ENCODE data around the gene BHLHE41. TPM values are rescaled to one million over a fixed set of nuclear protein-coding genes. Genes with fewer than 3 reads are reported as not detected.

Gene BHLHE41
- total and polyA plus RNA-seq, 4 donors: 4.3 to 49.9 (median 9.1) TPM

DNA sequence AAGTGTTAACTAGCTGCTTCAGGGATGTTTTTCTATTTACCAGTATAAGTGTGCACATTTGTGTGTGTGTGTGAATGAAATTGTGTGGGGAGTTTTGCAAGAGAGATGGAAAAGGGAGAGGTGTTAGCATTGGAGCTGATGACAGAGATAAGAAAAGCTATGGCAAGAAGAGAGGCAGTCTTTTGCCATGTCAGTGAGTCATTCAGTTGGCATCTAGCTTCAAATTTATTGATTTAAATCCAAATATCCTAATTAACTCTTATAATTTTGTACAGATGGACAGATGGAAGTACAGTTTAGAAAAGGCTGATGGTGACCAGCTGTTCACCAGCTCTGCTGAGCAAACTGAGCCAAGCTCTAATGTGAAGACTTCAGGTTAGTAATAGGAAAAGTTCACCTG, 3.3 kb upstream of the BHLHE41 start:
- Histone ChIP-seq H3K36me3 (ENCODE audit: control insufficient read depth in 1 of 2, insufficient read depth in 2 of 2, low read length in 1 of 2) (no peaks in the 10 kb centered on the region), H3K4me3 (ENCODE audit: low read length in 2 of 2) (no peak overlapping the region), H3K4me1 (ENCODE audit: control insufficient read depth in 1 of 2, insufficient read depth in 2 of 2, low read length in 2 of 2) (no peaks in the 10 kb centered on the region), H3K27ac (ENCODE audit: low read depth in 1 of 2, low read length in 2 of 2) (no peak overlapping the region), H3K9me3 (ENCODE audit: control insufficient read depth, low read length) (no peaks in the 10 kb centered on the region), H3K27me3 (ENCODE audit: control insufficient read depth in 1 of 2, insufficient read depth in 2 of 2, low read length in 1 of 2) (no peaks in the 10 kb centered on the region)
- DNase-seq (no peak), ATAC-seq (ENCODE audit: low FRiP score) (no peak)
- intact Hi-C loops (cut with DNase I): loop anchor here in 1 of 2 donors (5.0 to 10.0 kb wide), 2 partner anchors 159 to 297 kb away; no protein-coding TSS in a partner anchor

- H3K27ac ChIP-seq (ENCODE audit: low read depth in 1 of 2, low read length in 2 of 2): no peak overlapping the region
Measured at GRCh38 chr12:26127404-26127803, 2.6 kb upstream of the BHLHE41 start.

DNA sequence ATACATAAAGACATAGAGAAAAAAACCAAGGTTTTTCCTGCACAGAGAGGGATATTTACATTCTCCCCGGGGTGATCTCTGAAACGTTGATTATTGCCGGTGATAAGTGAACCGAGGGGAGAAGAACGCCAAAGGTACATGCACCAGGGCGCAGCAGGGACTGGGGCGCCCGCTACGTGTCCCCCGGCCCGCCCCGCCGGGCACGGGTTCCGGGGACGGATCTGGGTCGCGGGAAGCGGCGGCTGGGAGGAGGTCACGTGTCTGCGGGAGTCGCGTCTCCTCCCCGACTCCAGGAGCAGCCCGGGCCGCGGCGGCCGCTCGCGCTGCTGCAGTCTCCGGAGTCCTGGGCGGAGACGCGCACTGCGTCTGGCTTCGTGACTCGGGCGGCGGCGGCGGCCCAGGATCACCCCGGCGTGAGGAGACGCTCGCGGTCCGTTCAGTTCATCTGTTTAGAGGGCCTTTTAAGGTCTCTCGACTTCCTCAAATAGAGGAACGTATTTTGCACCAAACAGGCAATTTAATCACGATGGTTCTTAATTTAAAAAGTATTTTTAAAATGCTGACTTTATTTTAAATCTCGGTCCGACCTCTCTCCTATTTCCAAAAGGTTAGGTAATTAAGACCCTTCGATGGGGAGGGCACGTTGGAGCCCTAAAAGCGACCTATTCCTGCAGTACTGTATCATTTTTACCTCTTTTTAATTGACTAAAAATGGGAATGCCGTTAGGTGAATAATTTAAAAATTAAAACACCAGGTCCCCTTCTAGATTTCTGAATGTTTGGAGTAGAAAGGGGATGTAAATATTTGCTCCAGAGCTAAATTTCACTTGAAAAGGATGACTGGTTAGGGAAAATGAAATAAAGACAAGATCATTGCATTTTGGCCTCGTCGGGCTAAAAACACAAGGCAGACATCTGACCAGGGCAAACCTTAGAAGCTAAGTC, 1.8 kb upstream of the BHLHE41 start:
- Histone ChIP-seq H3K27me3 (ENCODE audit: control insufficient read depth in 1 of 2, insufficient read depth in 2 of 2, low read length in 1 of 2) (no peaks in the 10 kb centered on the region), H3K36me3 (ENCODE audit: control insufficient read depth in 1 of 2, insufficient read depth in 2 of 2, low read length in 1 of 2) (no peaks in the 10 kb centered on the region), H3K9me3 (ENCODE audit: control insufficient read depth, low read length) (no peaks in the 10 kb centered on the region), H3K4me3 (ENCODE audit: low read length in 2 of 2) (peak overlapping the region; percentile 86 to 96), H3K27ac (ENCODE audit: low read depth in 1 of 2, low read length in 2 of 2) (peak overlapping the region; percentile 91 to 92), H3K4me1 (ENCODE audit: control insufficient read depth in 1 of 2, insufficient read depth in 2 of 2, low read length in 2 of 2) (no peaks in the 10 kb centered on the region)
- peak; percentile 89 for ATAC-seq (ENCODE audit: low FRiP score)
- DNase-seq: peak; percentile 94 to 95
- intact Hi-C loops (cut with DNase I): loop anchor here in 1 of 2 donors (5.0 to 10.0 kb wide), 2 partner anchors 161 to 298 kb away; no protein-coding TSS in a partner anchor
- WGBS, 2 donors: 6 to 7% methylated on average over 53 to 60 of the region's 60 CpGs

More at GRCh38 chr12:26127404-26127803, 2.6 kb upstream of the BHLHE41 start:
- 95 to 97% methylated on average over 2 of the region's 2 CpGs for WGBS, 2 donors
- Histone ChIP-seq H3K4me1 (ENCODE audit: control insufficient read depth in 1 of 2, insufficient read depth in 2 of 2, low read length in 2 of 2) (no peaks in the 10 kb centered on the region), H3K27me3 (ENCODE audit: control insufficient read depth in 1 of 2, insufficient read depth in 2 of 2, low read length in 1 of 2) (no peaks in the 10 kb centered on the region), H3K36me3 (ENCODE audit: control insufficient read depth in 1 of 2, insufficient read depth in 2 of 2, low read length in 1 of 2) (no peaks in the 10 kb centered on the region), H3K4me3 (ENCODE audit: low read length in 2 of 2) (no peak overlapping the region), H3K9me3 (ENCODE audit: control insufficient read depth, low read length) (no peaks in the 10 kb centered on the region)
- DNase-seq: no peak
- intact Hi-C loops (cut with DNase I): loop anchor here in 1 of 2 donors (5.0 to 10.0 kb wide), 2 partner anchors 160 to 297 kb away; no protein-coding TSS in a partner anchor
- no peak for ATAC-seq (ENCODE audit: low FRiP score)

DNA sequence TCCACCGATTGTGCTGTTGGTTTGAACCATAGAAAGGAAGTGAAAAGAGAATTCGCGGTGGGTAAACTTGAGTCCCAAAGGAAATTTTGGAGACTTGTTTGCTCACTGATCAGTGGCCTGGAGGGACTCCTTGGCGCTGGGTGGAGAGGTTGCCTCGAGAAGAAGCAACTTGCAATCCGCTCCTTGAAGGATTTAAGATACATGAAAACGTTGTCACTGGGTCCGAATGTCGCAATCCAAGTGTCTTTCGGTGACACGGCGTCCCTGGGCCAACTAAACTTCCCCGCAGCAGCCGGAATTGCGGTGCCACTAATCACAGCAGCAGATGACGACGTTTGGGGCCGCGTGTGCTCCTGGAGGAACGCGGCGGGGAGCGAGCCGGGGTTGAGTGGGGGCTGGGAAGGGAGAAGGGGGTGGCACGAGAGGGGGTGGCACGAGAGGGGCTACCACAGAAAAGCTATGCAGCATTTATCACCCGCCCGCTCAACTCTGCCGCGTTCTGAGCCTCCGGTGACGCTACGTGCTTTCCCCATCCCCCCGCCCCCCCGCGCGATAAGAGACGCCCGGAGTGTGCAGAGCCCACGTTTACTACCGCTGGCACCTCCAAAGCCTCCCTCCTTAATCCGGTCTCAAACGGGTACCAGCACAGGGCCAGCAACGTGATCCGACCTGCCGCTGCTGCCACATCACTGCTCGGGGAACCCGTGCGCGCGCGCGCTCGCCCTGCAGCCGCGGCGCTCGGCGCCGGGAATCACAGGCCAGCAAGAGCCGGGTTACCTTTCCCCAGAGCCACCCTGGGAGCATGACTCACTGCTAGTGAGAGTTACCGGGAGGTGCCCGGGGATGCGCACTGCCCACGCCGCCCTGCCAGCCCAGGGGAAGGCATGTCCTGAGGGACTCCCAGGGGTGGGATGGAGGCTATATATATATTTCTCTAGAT, 833 bp upstream of the BHLHE41 start:
- Histone ChIP-seq H3K36me3 (ENCODE audit: control insufficient read depth in 1 of 2, insufficient read depth in 2 of 2, low read length in 1 of 2) (no peaks in the 10 kb centered on the region), H3K27me3 (ENCODE audit: control insufficient read depth in 1 of 2, insufficient read depth in 2 of 2, low read length in 1 of 2) (no peaks in the 10 kb centered on the region), H3K27ac (ENCODE audit: low read depth in 1 of 2, low read length in 2 of 2) (peak overlapping the region; percentile 91 to 92), H3K9me3 (ENCODE audit: control insufficient read depth, low read length) (no peaks in the 10 kb centered on the region), H3K4me3 (ENCODE audit: low read length in 2 of 2) (peak overlapping the region; percentile 86 to 96), H3K4me1 (ENCODE audit: control insufficient read depth in 1 of 2, insufficient read depth in 2 of 2, low read length in 2 of 2) (no peaks in the 10 kb centered on the region)
- intact Hi-C loops (cut with DNase I): loop anchor here (2.0 to 10.0 kb wide), 4 partner anchors 27 to 299 kb away; partner anchors contain the start of gene SSPN (in 1 of the 2)
- 0% methylated on average over 66 of the region's 66 CpGs for WGBS, 2 donors
- DNase-seq (peak; percentile 88 to 91), ATAC-seq (ENCODE audit: low FRiP score) (peak; percentile 74)

DNA sequence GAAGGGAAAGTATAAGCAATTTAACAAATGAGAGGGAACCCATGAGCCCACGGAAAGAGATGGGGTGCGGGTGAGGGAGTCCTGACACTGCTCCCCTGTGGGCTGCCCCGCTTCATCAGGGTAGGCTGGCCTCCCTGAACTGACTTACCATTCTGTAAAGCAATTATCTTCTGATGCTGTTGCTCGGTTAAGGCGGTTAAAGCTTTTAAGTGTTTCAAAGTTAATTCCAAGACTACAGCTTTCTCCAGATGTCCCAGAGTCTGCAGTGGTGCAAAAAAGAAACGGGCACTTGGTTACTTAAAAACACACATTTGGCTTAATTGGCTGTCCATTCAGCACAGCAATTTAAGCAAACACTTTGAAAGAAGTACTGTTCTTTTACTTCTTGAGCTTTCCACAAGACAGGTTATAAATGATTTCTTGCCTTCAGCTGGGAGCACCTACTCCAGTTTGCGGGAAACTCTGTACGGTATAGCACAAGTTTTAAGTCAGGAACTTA, 1.3 kb downstream of the BHLHE41 start:
- intact Hi-C loops (cut with DNase I): loop anchor here (5.0 to 10.0 kb wide), 3 partner anchors 74 to 301 kb away; partner anchors contain the start of gene SSPN (in 1 of the 2)
- no peaks in the 10 kb centered on the region for H3K9me3 ChIP-seq (ENCODE audit: control insufficient read depth, low read length)
- DNase-seq: no peak
- WGBS, 2 donors: 3% methylated on average over 8 of the region's 8 CpGs
- ATAC-seq (ENCODE audit: low FRiP score): no peak
- peak overlapping the region; percentile 68 to 90 for H3K27ac ChIP-seq (ENCODE audit: low read depth in 1 of 2, low read length in 2 of 2)
- peak overlapping the region; percentile 96 to 97 for H3K4me3 ChIP-seq (ENCODE audit: low read length in 2 of 2)
- H3K36me3 ChIP-seq (ENCODE audit: control insufficient read depth in 1 of 2, insufficient read depth in 2 of 2, low read length in 1 of 2): no peaks in the 10 kb centered on the region
- H3K4me1 ChIP-seq (ENCODE audit: control insufficient read depth in 1 of 2, insufficient read depth in 2 of 2, low read length in 2 of 2): no peaks in the 10 kb centered on the region
- H3K27me3 ChIP-seq (ENCODE audit: control insufficient read depth in 1 of 2, insufficient read depth in 2 of 2, low read length in 1 of 2): no peaks in the 10 kb centered on the region

DNA sequence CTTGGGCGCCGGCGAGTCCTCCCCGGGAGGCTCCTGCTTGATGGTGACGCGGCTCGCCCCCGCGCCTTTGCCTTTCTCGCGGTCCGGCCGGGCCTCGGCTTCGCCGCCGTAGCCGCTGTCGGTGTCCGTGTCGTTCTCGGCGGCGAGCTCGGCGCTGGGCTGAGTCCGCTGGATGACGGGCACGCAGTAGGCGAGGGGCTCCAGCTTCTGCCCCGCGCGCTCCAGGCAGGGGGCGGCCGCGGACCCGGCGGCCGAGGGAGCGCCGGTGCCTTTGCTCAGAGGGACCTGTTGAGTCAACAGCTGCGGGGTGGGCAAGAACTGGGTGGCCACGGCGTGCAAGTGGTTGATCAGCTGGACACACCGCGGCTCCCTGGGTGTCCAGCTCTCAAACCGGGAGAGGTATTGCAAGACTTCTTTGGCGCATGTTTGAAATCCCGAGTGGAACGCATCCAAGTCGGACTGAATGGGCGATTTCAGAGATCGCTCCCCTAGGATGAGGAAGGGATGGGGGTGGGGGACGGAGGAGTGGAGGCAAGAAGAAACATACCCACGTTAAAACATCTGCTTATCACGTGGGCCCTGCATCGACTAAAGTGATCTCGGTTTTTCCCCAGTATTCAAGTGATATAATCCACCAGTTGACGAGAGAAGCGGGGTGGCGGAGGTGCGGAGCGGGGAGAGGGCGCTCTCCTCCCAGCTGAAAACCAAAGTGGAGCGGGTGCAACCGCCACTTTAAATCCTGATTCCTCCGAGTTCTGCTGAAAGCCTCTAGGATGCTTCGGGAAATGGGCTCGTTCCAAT, 2.0 kb downstream of the BHLHE41 start:
- no peaks in the 10 kb centered on the region for H3K36me3 ChIP-seq (ENCODE audit: control insufficient read depth in 1 of 2, insufficient read depth in 2 of 2, low read length in 1 of 2)
- peak; percentile 47 for ATAC-seq (ENCODE audit: low FRiP score)
- intact Hi-C loops (cut with DNase I): loop anchor here (5.0 to 10.0 kb wide), 3 partner anchors 74 to 302 kb away; partner anchors contain the start of gene SSPN (in 1 of the 2)
- 0% methylated on average over 47 to 69 of the region's 69 CpGs for WGBS, 2 donors
- H3K4me1 ChIP-seq (ENCODE audit: control insufficient read depth in 1 of 2, insufficient read depth in 2 of 2, low read length in 2 of 2): no peaks in the 10 kb centered on the region
- H3K4me3 ChIP-seq (ENCODE audit: low read length in 2 of 2): peak overlapping the region; percentile 96 to 97
- no peaks in the 10 kb centered on the region for H3K27me3 ChIP-seq (ENCODE audit: control insufficient read depth in 1 of 2, insufficient read depth in 2 of 2, low read length in 1 of 2)
- H3K27ac ChIP-seq (ENCODE audit: low read depth in 1 of 2, low read length in 2 of 2): peak overlapping the region; percentile 68 to 90
- H3K9me3 ChIP-seq (ENCODE audit: control insufficient read depth, low read length): no peaks in the 10 kb centered on the region
- DNase-seq: peak; percentile 80 to 89

GRCh38 chr12:26122061-26122680, 2.7 kb downstream of the BHLHE41 start:
- DNase-seq: peak; percentile 60 to 80
- no peaks in the 10 kb centered on the region for H3K9me3 ChIP-seq (ENCODE audit: control insufficient read depth, low read length)
- ATAC-seq (ENCODE audit: low FRiP score): no peak
- H3K4me3 ChIP-seq (ENCODE audit: low read length in 2 of 2): peak overlapping the region; percentile 96 to 97
- no peaks in the 10 kb centered on the region for H3K36me3 ChIP-seq (ENCODE audit: control insufficient read depth in 1 of 2, insufficient read depth in 2 of 2, low read length in 1 of 2)
- intact Hi-C loops (cut with DNase I): loop anchor here (5.0 to 10.0 kb wide), 3 partner anchors 75 to 303 kb away; partner anchors contain the start of gene SSPN (in 1 of the 2)
- H3K27ac ChIP-seq (ENCODE audit: low read depth in 1 of 2, low read length in 2 of 2): peak overlapping the region; percentile 68 to 90
- H3K4me1 ChIP-seq (ENCODE audit: control insufficient read depth in 1 of 2, insufficient read depth in 2 of 2, low read length in 2 of 2): no peaks in the 10 kb centered on the region
- whole genome bisulfite sequencing, 2 donors: 0 to 1% methylated on average over 30 to 88 of the region's 88 CpGs
- no peaks in the 10 kb centered on the region for H3K27me3 ChIP-seq (ENCODE audit: control insufficient read depth in 1 of 2, insufficient read depth in 2 of 2, low read length in 1 of 2)

Data from aorta (tissue), 5 donors.